Activated effector memory CD4-positive, alpha-beta T cell treated with anti-CD3 and anti-CD28 coated beads, Interleukin-2, amount 50 U/mL, for 16 hours (primary cell): ENCODE data around the gene ATG9A.
"Not testable (repeated sequence)": the region's sequence is repeated elsewhere in the genome, so short reads cannot be mapped to it uniquely, and the experiment has no call there.

Experiments
- DNase-seq: peaks from one replicate; pipeline ENCODE4 v3.0.0-alpha.2; 2020

ATG9A gene

GRCh38 chr2:219204425-219205164 lies 24.8 kb downstream of the ATG9A start:
- no peak for DNase-seq

GRCh38 chr2:219201331-219201730 lies 28.1 kb downstream of the ATG9A start:
- DNase-seq = not testable (repeated sequence)

GRCh38 chr2:219200502-219201326 lies 28.7 kb downstream of the ATG9A start:
- DNase-seq = not testable (repeated sequence)

- DNase-seq = no peak
These were observed 29.8 kb downstream of the ATG9A start for GRCh38 chr2:219199470-219200211.

GRCh38 chr2:219198974-219199373 lies 30.5 kb downstream of the ATG9A start:
- no peak for DNase-seq

GRCh38 chr2:219197388-219197787 lies 32.0 kb downstream of the ATG9A start:
- no peak for DNase-seq

GRCh38 chr2:219186754-219187456 lies 42.5 kb downstream of the ATG9A start:
- no peak for DNase-seq

GRCh38 chr2:219184121-219184520 lies 45.3 kb downstream of the ATG9A start:
- no peak for DNase-seq

- no peak for DNase-seq
These were observed 46.2 kb downstream of the ATG9A start for GRCh38 chr2:219183151-219183772.

GRCh38 chr2:219182331-219183150 lies 46.9 kb downstream of the ATG9A start:
- DNase-seq = no peak

- DNase-seq = no peak
These were observed 47.9 kb downstream of the ATG9A start for GRCh38 chr2:219181531-219181930.

- DNase-seq = no peak
These were observed 48.5 kb downstream of the ATG9A start for GRCh38 chr2:219180961-219181360.

GRCh38 chr2:219179601-219180465 lies 49.6 kb downstream of the ATG9A start:
- DNase-seq = no peak

- DNase-seq = peak; percentile 81
These were observed 50.9 kb downstream of the ATG9A start for GRCh38 chr2:219178377-219179175.

- peak; percentile 91 for DNase-seq
These were observed 51.7 kb downstream of the ATG9A start, which contains the start of gene RETREG2 for GRCh38 chr2:219177552-219178376. RETREG2 (plus strand) TSS chr2:219178275; CDS start chr2:219178353, 78 bp downstream.

- peak; percentile 96 for DNase-seq
These were observed 52.5 kb downstream of the ATG9A start, which contains the start of gene CNPPD1 for GRCh38 chr2:219176818-219177551. CNPPD1 (minus strand) TSS chr2:219176925; CDS start chr2:219176828, 97 bp downstream.
